Posterior cingulate gyrus (tissue), 11 donors: ENCODE data around the gene HSPB1.
A peak's percentile ranks its signal among the peaks of the same experiment; 100 is the strongest.
"Not testable (repeated sequence)": the region's sequence is repeated elsewhere in the genome, so short reads cannot be mapped to it uniquely, and the experiment has no call there.

Experiments
- DNase-seq, 10 donors: peaks; one replicate each; pipeline versions ENCODE4 v3.0.0 to v3.0.0-alpha.2; 2020 to 2021; ENCODE audit warnings: mixed read lengths in 3 of 10
- intact Hi-C: fragments of 100-400 bp; cut with DNase I; formaldehyde crosslinking; loops from one replicate; pipeline ENCODE4 v1.15.1; 2023

The HSPB1 gene

DNA sequence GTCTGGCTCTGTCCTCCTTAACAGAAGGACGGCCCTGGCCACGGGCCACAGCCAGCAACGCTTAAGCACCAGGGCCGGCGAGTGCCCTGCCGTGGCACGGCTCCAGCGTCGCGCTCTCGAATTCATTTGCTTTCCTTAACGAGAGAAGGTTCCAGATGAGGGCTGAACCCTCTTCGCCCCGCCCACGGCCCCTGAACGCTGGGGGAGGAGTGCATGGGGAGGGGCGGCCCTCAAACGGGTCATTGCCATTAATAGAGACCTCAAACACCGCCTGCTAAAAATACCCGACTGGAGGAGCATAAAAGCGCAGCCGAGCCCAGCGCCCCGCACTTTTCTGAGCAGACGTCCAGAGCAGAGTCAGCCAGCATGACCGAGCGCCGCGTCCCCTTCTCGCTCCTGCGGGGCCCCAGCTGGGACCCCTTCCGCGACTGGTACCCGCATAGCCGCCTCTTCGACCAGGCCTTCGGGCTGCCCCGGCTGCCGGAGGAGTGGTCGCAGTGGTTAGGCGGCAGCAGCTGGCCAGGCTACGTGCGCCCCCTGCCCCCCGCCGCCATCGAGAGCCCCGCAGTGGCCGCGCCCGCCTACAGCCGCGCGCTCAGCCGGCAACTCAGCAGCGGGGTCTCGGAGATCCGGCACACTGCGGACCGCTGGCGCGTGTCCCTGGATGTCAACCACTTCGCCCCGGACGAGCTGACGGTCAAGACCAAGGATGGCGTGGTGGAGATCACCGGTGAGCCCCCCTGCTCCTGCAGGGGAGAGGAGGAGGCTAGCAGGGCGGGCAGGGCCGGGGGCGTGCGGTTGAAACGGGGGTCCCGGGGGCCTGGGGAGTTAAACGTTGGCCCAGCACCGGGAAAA lies at the start of gene HSPB1:
Gene HSPB1 (plus strand): TSS at position 327 of the 855 bp plus-strand sequence. CDS start 40 bp downstream, at position 367.
- intact Hi-C loops, result no loop called here
- DNase-seq, result peak; percentile 56 to 98 (median 75)

DNA sequence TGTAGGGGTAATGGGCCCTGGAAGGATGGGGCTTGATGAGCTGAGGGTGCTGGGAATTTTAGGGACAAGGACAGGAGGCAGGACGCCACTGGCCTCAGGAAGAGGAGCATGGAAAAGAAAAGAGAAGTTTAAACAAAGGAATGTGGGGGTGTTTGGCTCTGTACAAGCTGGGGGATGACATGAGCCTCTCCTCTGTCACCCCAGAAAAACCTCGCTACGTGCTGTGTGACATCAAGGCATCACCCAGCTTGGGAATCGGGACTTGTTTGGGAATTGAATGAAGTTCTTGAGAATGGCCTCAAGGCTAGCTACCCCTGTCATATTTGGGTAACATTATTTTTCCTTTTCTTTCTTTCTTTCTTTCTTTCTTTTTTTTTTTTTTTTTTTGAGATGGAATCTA lies 47.7 kb upstream of the HSPB1 start:
- no peak for DNase-seq
- intact Hi-C loops, result no loop called here

DNA sequence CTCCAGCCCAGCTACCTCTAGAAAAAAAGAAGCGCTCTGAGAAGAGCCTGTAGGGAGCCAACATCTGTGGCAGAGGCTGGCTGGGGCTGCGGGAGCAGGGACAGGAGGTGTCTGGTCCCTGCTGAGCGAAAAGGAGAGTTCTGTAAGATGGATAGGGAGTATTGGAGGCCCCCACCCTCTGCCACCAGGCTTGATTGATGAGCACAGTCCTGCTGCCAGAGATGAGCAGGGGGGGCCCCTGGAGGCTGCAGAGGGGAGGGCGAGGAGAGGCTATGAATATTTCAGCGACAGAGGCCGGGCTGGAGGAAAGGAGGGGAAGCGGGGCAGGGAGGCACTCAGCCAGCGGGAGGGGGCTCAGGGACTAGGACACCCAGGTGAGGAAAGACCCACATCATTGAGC lies 44.5 kb upstream of the HSPB1 start:
- no peak for DNase-seq
- intact Hi-C loops, result no loop called here

DNA sequence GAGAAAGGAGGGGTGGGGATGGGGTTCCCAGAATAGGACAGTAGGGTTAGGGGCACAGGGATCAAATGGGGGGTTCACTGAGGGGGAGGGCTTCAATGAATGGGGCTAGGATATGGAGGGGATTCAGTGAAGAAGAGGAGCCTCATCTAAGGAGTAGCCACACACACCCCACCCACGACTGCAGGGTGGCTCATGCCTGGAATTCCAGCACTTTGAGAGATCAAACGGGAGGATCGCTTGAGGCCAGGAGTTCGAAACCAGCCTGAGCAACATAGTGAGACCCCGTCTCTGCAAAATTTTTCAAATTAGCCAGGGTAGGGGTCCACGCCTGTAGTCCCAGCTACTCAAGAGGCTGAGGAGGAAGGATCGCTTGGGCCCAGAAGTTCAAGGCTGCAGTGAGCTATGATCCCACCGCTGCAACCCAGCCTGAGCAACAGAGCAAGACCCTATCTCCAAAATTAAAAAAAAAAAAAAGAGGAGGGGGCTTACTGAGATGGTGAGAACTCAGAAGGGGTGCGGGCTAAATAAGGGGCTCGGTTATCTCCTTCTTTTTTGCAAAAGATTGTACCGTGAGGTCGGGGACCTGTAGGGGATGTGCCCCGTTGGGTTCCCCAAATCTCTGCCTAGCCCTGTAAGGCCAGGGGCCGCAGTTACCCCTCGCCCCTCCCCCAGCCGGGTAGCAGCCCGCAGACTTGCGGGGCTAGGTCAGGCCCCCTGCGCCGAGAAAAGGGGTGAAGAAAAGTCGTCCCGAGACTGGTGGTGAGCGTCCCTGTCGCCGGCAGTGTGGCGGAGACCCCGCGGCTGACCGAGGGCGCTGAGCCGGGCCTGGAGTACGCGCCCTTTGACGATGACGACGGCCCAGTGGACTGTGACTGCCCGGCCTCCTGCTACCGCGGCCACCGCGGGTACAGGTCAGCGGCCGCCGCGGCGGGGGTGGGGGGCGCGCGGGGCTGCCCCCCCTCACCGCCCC lies 43.1 kb upstream of the HSPB1 start:
- intact Hi-C loops, result no loop called here
- DNase-seq, result no peak

DNA sequence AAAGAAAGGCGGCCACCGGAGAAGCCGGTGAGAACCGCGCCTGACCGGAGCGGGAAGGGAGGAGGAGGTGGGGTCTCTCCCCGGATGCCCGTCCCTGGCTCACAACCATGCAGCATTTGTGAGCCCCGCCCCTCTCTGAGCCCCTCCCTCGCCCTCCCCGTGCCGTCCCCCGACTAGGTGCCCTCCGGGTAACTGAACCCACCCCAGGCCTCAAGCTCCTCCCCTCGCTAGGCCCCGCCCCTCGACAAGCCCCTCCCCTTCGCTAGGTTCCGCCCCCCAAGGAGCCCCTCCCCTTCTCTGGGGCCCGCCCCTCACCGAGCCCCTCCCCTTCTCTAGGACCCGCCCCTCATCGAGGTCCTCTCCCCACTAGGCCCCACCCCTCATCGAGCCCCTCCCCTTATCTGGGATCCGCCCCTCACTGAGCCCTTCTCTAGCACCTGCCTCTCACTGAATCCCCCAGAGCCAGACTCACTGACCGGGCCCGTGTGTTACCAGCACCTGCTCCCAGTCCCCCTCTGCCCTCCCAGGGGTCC lies 42.2 kb upstream of the HSPB1 start:
- intact Hi-C loops, result no loop called here
- no peak for DNase-seq

DNA sequence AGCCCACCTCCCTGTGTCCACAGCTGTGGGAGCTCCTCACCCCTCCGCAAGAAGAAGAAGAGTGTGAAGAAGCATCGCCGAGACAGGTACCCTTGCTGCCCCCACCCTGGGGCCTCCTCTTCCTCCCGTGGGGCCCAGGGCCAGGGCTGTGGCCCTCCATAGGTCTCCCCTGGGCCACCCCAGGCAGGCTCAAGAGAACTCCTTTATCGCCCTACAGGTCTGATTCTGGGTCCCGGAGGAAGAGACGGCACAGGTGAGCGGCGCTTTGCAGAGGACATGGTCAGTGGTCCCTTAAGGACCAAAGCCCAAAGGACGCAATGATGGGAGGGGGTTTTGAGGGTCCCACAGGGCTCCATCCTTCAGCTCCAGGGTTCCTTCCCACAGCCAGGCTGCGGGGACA lies 41.1 kb upstream of the HSPB1 start:
- DNase-seq, result no peak
- intact Hi-C loops, result no loop called here

DNA sequence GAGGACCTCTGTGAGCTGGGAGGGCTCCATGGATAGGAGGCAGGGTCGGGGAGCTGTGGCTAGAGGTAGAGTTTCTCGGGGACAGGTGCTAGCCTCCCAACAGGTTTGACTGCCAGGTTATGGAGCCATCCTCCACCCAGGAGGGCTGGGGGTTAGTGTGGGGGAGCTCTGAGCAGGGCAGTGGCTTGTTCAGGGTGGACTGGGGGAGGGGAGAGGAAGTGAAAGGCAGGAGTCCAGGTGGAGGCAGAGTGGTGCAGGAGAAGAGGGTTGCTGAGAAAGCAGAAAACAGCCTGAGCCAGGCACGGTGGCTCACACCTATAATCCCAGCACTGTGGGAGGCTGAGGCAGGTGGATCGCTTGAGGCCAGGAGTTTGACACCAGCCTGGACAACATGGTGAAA lies 40.5 kb upstream of the HSPB1 start:
- DNase-seq, result no peak
- intact Hi-C loops, result no loop called here

DNA sequence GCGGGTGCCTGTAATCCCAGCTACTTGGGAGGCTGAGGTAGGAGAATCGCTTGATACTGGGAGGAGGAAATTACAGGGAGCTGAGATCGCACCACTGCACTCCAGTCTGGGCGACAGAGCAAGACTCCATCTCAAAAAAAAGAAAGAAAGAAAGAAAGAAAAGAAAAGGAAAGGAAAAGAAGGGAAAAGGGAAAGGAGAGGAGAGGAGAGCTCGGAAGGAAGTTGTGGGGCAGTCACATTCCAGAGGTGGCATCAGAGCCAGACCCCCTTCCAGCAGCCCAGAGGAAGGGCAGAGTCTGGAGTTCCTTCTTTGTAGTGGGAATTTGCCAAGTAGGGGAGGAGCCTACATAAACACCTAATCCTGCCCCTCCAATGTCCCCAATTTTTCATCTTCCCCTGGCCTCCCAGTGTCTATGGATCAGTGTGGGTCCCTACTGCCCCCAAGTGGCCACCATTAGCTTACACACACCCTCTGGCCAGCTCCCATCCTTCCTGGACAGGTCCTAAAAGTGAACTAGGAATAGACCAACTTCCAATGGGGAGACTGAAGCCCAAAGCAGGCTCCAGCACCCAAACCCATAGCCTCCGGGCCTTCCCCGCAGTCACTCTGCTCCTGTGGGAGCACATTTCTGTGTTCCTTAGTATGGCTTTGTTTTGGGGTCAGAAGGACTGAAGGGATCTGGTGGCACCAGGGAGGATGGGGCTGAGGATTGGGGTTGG lies 39.6 kb upstream of the HSPB1 start:
- intact Hi-C loops, result loop anchor here (1.0 kb wide), 1 partner anchor 85 kb away; no protein-coding TSS in a partner anchor

DNA sequence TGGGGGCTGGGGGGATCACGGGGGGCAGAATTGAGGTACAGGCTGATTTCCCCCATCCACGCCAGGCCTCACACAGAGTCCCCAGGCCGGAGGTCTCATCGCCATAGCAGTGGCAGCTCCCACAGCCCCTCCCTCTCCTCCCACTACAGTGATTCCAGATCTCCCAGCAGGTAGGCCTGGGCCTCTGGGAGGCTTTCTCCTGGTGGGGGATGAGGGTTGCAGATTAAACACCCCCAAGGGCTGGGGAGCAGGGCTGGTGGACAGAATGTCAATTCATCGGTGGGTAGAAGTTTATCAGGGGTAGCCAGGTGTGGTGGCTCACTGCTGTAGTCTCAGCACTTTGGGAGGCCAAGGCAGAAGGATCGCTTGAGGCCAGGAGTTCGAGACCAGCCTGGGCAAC lies 37.2 kb upstream of the HSPB1 start:
- DNase-seq, result no peak
- intact Hi-C loops, result no loop called here

More for the DNA sequence above, 39.6 kb upstream of the HSPB1 start:
- peak in 7 of 10 donors; percentile 54 to 94 (median 71) for DNase-seq

DNA sequence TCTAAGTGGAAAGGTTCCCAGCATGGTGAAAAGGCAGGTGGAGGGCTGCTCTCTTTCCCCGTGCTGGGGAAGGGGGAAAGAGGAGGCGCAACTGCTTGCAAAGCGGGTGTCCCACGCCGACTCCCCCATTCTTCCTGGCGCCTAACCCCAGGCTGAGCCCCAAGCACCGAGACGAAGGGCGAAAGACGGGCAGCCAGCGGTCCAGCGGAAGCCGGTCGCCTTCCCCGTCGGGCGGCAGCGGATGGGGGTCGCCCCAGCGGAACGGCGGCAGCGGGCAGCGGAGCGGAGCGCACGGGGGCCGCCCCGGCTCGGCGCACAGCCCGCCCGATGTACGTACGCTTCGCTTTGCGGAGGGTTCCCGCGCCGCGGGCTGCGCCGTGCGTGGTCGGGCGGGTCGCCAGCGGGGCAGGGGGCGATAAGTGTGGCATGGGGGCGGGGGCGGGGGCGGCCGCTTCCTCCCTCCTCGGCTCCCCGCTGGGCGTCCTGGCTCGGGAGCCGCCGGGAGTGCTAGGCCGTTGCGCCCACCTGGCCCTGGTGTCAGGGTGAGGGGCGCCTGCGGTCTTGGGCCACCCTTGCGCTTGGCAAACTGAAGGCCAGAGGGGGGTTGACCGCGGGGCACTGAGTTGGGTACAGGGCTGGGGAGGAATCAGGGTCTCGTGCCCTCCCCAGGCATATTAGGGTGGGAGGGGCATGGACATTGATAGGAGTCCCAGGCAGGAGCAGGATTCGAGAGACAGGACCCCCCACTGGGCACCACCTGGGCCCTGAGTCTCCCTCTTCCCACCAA lies 35.2 kb upstream of the HSPB1 start:
- intact Hi-C loops, result no loop called here
- DNase-seq, result no peak

DNA sequence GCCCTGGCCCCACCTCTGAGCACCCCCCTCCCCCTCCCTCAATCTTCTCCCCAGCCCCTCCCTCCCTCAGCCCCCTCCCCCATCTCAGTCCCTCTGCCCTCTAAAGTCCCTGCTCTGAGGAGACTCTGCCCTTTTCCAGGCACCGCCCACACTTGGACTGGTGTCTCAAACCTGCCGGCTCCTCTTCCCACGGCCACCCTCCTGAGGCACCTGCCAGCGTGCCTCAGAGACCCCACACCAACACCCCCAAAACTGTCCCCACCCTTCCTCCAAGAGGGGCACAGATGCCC lies 34.6 kb upstream of the HSPB1 start:
- intact Hi-C loops, result no loop called here
- DNase-seq, result no peak

DNA sequence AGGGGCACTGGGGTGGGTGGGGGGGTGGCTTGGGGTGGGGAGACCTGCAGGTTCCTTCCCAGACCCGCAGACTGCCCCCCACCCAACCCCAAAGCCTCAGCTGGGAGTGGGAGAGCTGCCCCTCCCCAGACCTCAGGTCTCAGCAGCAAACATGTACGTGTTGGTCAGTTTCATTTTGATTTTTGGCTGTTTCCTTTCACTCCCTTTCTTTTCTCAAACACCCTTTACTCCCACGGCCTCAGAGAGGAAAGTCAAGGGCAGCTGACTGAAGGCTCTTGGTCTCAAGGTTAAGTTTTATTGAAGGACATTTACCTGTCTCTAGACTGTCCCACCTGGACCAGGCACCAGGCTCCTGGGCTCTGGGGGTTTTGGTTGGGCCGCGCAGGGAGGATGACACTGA lies 34.1 kb upstream of the HSPB1 start:
- intact Hi-C loops, result no loop called here
- DNase-seq, result no peak

DNA sequence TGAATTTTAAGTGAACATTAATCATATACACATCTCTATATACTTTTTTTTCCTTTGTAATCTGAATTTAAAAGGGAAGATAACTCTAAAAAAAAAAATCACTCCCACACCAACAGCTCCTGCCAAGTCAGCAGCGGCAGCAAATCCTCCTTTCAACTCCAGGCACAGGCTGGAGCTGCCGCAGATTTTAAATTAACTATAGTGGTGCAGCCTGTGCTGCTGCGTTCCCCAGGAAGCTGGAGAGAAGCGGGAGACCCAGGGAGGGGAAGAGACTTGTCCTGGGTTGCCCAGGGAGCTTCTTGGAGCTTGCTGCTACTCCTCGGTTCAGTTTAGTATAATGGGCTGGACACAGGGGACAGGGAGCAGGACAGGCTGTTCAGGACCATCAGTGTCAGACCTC lies 32.6 kb upstream of the HSPB1 start:
- intact Hi-C loops, result no loop called here
- peak in 7 of 10 donors; percentile 28 to 94 (median 46) for DNase-seq

DNA sequence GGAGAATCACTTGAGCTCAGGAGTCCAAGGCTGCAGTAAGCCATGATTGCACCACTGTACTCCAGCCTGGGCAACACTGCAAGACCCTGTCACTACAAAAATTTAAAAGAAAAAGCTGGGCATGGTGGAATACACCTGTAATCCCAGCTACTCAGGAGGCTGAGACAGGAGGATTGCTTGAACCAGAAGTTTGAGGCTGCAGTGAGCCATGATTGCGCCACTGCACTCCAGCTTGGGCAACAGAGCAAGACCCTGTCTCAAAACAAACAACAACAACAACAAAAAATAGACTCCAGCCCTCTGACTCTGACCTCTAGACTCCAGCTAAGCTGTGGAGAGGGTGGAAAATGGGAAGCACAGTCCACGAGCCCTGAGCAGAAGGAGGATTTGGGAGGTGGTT lies 31.1 kb upstream of the HSPB1 start:
- intact Hi-C loops, DNase-seq: not testable (repeated sequence)

DNA sequence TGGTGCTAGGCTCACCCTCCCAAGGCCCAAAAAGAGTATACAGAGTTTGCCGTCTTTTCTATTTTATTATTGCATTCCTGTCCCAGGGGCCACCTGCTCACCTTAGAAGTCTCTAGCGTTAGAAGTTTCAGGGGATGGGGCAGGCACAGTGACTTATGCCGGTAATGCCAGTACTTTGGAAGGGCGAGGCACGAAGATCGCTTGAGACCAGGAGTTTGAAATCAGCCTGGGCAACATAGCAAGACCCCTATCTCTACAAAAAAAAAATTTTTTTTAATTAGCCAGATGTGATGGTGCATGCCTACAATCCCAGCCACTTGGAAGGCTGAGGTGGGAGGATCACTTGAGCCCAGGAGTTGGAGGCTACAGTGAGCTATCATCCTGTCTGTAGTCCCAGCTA lies 30.3 kb upstream of the HSPB1 start:
- intact Hi-C loops, result no loop called here
- no peak for DNase-seq

DNA sequence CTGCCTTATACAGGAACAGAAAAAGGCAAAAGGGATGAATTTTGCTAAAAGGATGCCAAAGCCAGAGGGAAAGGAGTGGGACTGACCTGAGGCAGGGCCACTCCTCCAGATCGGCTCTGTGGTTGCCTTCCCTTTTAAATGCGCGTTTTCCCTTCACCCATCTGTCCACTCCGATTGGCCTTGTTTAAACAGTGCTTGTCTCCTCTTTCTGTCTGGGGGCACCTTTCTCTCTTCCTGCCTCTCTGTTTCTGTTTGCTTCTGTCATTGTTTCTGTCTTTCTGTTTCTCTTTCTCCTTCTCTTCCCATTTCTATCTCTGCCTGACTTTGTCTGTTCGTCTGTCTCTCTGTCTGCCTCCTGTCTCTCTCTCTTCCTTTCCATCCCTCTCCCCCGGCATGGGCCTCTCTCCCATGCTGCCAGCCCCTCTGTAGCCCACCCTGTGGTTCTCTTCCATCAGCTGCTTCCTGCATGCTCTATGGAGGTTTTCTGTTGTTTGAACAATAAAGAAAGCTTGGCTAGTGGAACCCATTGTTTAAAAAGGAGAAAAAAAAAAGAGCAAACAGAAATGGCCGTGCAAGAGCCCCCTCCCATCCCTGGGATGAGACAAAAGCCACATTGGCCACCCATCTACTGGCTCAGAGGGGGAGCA lies 29.5 kb upstream of the HSPB1 start:
- intact Hi-C loops, result no loop called here
- DNase-seq, result no peak

DNA sequence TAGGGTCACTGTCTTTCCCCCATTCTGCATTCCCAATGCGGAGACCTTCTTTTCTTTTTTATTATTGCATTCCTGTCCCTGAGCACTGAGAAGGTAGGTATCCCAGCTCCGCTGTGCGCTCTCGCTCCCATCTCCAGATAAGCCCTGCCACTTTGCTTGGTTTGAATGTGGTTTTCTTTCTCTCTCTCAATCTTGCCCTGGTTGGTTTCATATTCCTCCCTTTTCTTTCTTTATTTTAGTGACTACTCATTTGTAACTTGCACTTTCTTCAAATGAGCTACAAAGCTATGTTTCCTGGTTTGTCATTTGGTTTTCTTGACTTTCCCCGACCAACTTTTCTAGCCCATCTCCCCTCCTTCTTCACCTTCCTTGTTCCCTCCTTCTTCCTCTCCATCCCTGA lies 29.0 kb upstream of the HSPB1 start:
- no peak for DNase-seq

DNA sequence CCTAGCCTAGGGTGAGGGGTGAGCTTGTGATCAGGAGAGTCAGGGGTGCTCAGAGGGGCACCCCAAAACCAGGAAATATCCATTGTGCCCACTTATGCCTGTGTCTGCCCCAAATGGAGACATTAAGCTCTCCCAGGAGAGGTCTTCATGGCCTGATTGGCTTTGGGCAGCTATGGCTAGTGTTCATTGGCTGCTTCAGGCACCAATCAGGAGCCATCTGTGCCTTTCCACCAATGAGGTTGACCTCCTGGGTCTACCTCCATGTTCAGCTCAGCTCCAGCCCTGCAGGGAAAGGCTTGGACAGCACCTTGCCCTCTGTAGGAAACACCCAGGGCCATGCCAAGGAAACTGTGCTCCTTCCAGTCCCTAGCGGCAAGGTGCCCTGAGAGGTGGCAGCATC lies 23.9 kb upstream of the HSPB1 start:
- DNase-seq, result no peak
- intact Hi-C loops, result no loop called here

More for the DNA sequence above, 29.0 kb upstream of the HSPB1 start:
- intact Hi-C loops, result no loop called here

DNA sequence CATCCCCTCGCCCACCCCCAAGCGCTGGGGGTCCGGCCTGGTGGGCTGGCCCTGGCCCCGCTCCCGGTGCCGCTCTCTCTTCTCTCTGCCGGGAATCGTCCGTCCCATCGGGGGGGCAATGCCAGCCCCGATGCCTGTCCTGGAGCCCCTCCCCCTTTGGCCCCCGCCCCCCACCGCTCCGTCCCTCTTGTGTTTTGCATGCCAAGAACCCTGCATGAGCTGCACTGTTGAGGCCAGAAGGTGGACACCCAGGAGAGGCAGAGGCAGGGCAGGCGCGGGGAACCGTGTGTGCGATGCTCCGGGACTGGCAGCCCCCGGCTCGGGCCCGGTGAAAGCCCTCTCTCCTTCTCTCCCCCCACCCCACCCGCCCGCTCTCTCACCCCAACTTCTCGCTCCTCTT lies 22.1 kb upstream of the HSPB1 start:
- intact Hi-C loops, result no loop called here
- no peak for DNase-seq
